Activated naive CD8-positive, alpha-beta T cell (primary cell): ENCODE data around the gene TMEM244.
"Not testable (repeated sequence)": the region's sequence is repeated elsewhere in the genome, so short reads cannot be mapped to it uniquely, and the experiment has no call there.

Experiments used
- H3K27ac Mint-ChIP-seq: one replicate; pipeline ENCODE4 v1.8.0; 2021; ENCODE audit warnings: mixed read lengths
- H3K27me3 Mint-ChIP-seq: one replicate; pipeline ENCODE4 v1.8.0; 2021; ENCODE audit warnings: mixed read lengths
- H3K36me3 Mint-ChIP-seq: one replicate; pipeline ENCODE4 v1.8.0; 2021; ENCODE audit warnings: mixed read lengths
- H3K4me1 Mint-ChIP-seq: one replicate; pipeline ENCODE4 v1.8.0; 2021; ENCODE audit warnings: low read depth, mixed read lengths
- H3K4me3 Mint-ChIP-seq: one replicate; pipeline ENCODE4 v1.8.0; 2021; ENCODE audit warnings: mild to moderate bottlenecking, mixed read lengths
- H3K9me3 Mint-ChIP-seq: one replicate; pipeline ENCODE4 v1.8.0; 2021; ENCODE audit warnings: low read depth, mixed read lengths

TMEM244 gene

GRCh38 chr6:129849456-129849855 is 11.7 kb downstream of the TMEM244 start:
- Mint-ChIP-seq H3K4me3 (no peak overlapping the region), H3K27me3 (peaks cover 4% of the 10 kb centered on the region), H3K36me3 (no peaks in the 10 kb centered on the region), H3K4me1 (no peaks in the 10 kb centered on the region), H3K27ac (no peak overlapping the region), H3K9me3 (no peaks in the 10 kb centered on the region)

DNA sequence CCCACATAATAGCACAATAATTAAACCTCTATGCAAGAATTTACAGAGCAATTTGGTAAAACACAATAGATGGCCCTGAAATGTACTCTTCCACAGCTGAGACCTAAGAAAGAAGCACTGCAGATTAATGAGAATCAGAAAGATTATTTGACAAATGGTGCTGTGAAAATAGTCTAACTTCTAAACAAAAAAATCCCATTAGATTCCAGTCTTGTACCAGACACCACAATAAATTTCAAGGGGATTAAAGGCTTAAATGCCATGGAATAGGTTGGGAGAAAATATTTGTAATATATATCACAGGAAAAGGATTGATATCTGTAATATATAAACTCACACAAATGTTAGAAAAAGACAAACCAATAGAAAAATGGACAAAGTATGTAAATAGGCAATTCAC is 14.4 kb downstream of the TMEM244 start:
- no peaks in the 10 kb centered on the region for H3K36me3 Mint-ChIP-seq
- no peak overlapping the region for H3K4me3 Mint-ChIP-seq
- no peaks in the 10 kb centered on the region for H3K4me1 Mint-ChIP-seq
- H3K27ac Mint-ChIP-seq: no peak overlapping the region
- H3K9me3 Mint-ChIP-seq: no peaks in the 10 kb centered on the region
- H3K27me3 Mint-ChIP-seq: peaks cover 4% of the 10 kb centered on the region

DNA sequence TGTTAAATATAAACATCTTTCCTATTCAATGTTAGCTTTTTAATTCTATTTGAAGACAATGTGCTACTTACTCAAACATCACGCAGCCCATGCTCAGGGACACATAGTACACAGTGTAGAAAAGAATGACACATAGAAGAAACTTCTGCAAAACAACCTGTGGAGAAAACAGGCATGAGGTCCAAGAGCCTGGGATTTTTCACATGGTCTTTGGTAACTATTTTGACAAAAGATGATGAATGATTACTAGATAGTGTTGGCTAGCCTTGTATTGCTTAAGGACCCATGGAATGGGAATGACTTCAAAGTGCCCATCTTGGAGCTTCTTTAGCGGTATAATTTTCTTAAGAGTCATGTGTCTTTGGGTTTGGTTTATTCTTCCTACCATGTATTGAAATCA is 15.4 kb downstream of the TMEM244 start:
- no peaks in the 10 kb centered on the region for H3K4me1 Mint-ChIP-seq
- H3K27me3 Mint-ChIP-seq: peaks cover 6% of the 10 kb centered on the region
- H3K9me3 Mint-ChIP-seq: no peaks in the 10 kb centered on the region
- H3K36me3 Mint-ChIP-seq: no peaks in the 10 kb centered on the region
- no peak overlapping the region for H3K27ac Mint-ChIP-seq
- H3K4me3 Mint-ChIP-seq: no peak overlapping the region

DNA sequence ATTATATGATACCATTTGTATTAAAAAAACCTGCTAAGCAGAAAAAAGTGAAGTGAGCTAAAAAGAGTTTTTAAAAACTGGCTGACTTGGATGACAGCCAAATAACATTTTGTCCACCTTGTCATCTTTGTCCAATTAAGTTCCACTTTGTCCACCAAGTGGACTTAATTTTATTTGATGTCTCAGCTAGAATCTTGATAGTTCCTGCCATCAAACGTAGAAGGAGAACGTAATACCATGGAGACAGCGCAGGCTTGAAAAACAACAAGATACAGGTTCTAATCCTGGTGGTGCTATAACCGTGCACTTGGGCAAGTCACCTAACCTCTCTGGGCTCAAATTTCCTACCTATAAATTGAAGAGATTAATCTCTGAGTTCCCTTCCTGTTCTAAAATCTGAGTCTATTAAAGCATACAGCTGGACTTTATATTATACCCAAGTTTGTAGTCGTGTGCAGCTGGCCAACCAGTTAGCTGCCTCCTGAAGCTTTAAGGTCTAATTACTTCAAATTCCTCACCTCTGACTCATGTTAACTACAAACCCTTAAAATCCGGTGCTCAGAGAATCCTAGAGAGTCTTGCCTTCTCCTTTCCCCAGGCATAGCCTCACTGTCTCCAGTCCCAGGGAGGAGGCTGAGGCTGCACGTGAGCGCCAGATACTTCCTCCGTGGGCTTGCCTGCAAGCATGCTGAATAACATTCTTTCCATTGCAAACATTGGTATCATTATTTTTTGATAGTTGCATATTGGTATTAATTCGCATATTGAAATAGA is 16.8 kb downstream of the TMEM244 start:
- Mint-ChIP-seq H3K9me3 (no peaks in the 10 kb centered on the region), H3K27me3 (peaks cover 8% of the 10 kb centered on the region), H3K36me3 (no peaks in the 10 kb centered on the region), H3K4me3 (no peak overlapping the region), H3K27ac (no peak overlapping the region), H3K4me1 (no peaks in the 10 kb centered on the region)

- Mint-ChIP-seq H3K4me3 (no peak overlapping the region), H3K36me3 (no peaks in the 10 kb centered on the region), H3K9me3 (no peaks in the 10 kb centered on the region), H3K4me1 (no peaks in the 10 kb centered on the region), H3K27me3 (peaks cover 8% of the 10 kb centered on the region), H3K27ac (no peak overlapping the region)
Observed at GRCh38 chr6:129843573-129843972, 17.5 kb downstream of the TMEM244 start.

GRCh38 chr6:129842881-129843409 is 18.2 kb downstream of the TMEM244 start:
- H3K9me3 Mint-ChIP-seq: peaks cover 3% of the 10 kb centered on the region

DNA sequence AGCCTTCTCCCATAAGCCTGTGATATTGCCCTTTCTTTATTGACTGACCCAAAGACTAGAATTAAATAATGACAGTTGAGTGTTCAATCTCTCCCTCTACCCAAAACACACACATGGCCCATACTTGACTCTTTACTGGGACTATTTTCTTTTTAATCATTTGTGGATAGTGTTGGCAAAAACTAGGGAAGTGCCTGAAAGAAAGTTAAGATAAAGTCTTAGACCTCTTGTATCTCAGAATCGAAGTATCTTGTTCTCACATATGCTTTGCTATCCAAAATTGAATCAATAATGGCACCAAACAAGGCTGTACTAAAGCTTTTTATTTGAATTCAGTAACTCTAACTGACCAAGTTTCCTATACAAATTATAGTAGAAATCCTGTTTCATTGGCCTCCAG is 19.0 kb downstream of the TMEM244 start:
- peaks cover 5% of the 10 kb centered on the region for H3K9me3 Mint-ChIP-seq
- peaks cover 3% of the 10 kb centered on the region for H3K27me3 Mint-ChIP-seq
- H3K27ac Mint-ChIP-seq: no peak overlapping the region
- no peak overlapping the region for H3K4me3 Mint-ChIP-seq
- no peaks in the 10 kb centered on the region for H3K4me1 Mint-ChIP-seq
- H3K36me3 Mint-ChIP-seq: no peaks in the 10 kb centered on the region

More at GRCh38 chr6:129842881-129843409, 18.2 kb downstream of the TMEM244 start:
- no peak overlapping the region for H3K4me3 Mint-ChIP-seq
- H3K27me3 Mint-ChIP-seq: peaks cover 4% of the 10 kb centered on the region
- H3K27ac Mint-ChIP-seq: no peak overlapping the region
- H3K36me3 Mint-ChIP-seq: no peaks in the 10 kb centered on the region
- H3K4me1 Mint-ChIP-seq: no peaks in the 10 kb centered on the region

GRCh38 chr6:129839562-129839961 is 21.6 kb downstream of the TMEM244 start:
- not testable (repeated sequence) for H3K4me1 Mint-ChIP-seq, H3K27ac Mint-ChIP-seq, H3K4me3 Mint-ChIP-seq, H3K36me3 Mint-ChIP-seq, H3K27me3 Mint-ChIP-seq
- H3K9me3 Mint-ChIP-seq: peaks cover 11% of the 10 kb centered on the region

DNA sequence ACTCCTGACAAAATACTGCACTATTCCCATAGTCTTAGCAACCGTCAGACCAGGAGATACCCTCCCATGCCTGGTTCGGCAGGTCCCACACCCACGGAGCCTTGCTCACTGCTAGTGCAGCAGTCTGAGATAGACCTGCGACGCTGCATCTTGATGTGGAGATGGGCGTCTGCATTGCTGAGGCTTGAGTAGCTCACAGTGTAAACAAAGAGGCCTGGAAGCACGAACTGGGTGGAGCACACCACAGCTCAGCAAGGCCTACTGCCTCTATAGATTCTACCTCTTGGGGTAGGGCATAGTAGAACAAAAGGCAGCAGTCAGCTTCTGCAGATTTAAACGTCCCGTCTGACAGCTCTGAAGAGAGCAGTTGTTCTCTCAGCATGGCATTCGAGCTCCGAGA is 25.4 kb downstream of the TMEM244 start:
- no peaks in the 10 kb centered on the region for H3K36me3 Mint-ChIP-seq
- no peak overlapping the region for H3K4me3 Mint-ChIP-seq
- no peaks in the 10 kb centered on the region for H3K4me1 Mint-ChIP-seq
- H3K9me3 Mint-ChIP-seq: peaks cover 11% of the 10 kb centered on the region
- H3K27me3 Mint-ChIP-seq: peaks cover 1% of the 10 kb centered on the region
- no peak overlapping the region for H3K27ac Mint-ChIP-seq

DNA sequence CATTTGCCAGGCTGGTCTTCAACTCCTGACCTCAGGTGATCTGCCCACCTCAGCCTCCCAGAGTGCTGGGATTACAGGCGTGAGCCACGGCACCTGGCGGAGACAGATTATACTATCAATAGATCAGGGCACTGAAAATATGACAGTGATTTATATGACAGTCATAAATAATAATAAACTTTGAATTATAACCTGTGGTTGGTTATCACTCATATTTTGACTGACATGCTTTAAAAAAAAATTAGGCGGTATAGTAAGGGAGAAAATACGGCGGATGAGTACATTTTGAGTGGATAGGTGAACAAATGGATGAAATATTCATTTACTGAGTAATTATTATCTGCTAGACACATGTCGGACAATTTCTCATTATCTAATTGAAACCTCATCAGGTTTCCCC is 28.8 kb downstream of the TMEM244 start:
- peaks cover 1% of the 10 kb centered on the region for H3K27me3 Mint-ChIP-seq
- H3K36me3 Mint-ChIP-seq: no peaks in the 10 kb centered on the region
- no peaks in the 10 kb centered on the region for H3K4me1 Mint-ChIP-seq
- H3K4me3 Mint-ChIP-seq: no peak overlapping the region
- peaks cover 5% of the 10 kb centered on the region for H3K9me3 Mint-ChIP-seq
- H3K27ac Mint-ChIP-seq: no peak overlapping the region

DNA sequence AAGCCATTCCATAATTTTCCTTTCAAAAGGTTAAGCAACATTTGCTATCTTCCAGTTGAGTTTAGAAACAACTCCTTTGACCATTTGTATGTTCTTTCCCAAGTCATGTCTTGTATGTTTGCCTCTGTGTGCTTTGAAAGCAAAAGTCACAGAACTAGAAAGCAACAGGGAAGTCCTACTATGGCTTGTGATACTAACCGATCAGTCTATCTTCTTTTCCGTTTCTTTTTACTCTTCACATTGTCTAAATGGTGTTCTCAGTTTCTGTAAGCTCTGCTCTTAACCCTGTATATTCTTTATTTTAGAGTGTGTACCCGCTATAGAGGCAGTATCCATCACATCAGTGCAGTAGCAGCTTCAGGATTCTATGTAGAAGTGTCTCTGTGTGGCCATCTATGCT is 32.9 kb downstream of the TMEM244 start:
- Mint-ChIP-seq H3K27me3 (peaks cover 1% of the 10 kb centered on the region), H3K9me3 (no peaks in the 10 kb centered on the region), H3K4me3 (no peak overlapping the region), H3K27ac (no peak overlapping the region), H3K4me1 (no peaks in the 10 kb centered on the region), H3K36me3 (no peaks in the 10 kb centered on the region)

DNA sequence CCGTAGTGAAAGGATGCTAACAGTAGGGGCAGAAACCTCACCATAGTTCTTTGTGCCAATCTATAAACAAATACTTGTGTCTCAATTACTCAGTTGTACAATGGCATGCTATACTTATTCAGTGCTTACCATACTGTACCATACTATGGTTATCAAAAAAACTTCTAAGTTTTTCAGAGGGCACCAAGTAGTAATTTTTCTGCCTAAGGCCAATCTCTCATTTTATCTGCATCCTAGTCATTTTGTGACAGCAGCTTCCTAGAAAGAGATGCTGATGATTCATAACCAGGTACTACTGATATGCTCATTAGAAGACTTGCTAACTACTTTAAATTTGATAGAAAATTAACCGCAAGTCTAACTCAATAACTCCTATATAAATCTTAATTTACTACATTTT is 42.9 kb downstream of the TMEM244 start:
- H3K4me1 Mint-ChIP-seq: no peaks in the 10 kb centered on the region
- H3K27me3 Mint-ChIP-seq: peaks cover 9% of the 10 kb centered on the region
- H3K36me3 Mint-ChIP-seq: no peaks in the 10 kb centered on the region
- H3K27ac Mint-ChIP-seq: no peak overlapping the region
- no peaks in the 10 kb centered on the region for H3K9me3 Mint-ChIP-seq
- H3K4me3 Mint-ChIP-seq: no peak overlapping the region

DNA sequence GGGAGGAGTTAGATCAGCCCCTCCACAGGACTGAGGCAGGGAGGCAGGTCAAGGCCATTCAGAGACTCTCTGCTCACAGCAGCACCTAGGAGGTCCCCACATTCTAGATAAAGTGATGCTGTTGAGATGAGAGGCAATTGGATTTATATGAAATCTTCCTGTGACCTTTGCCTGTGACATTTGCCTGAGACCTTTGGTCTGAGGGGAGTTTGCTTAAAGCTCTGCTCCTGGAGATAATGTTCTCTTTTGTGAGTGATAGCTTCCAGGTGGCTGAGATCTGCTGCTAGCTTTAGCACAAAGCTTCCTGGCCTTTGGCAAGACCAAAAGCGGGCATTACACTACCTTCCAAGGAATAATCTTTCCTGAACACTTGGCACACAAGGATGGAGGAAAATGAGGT is 43.3 kb downstream of the TMEM244 start:
- H3K9me3 Mint-ChIP-seq: no peaks in the 10 kb centered on the region
- H3K36me3 Mint-ChIP-seq: no peaks in the 10 kb centered on the region
- no peak overlapping the region for H3K27ac Mint-ChIP-seq
- H3K4me3 Mint-ChIP-seq: no peak overlapping the region
- no peaks in the 10 kb centered on the region for H3K4me1 Mint-ChIP-seq
- peaks cover 9% of the 10 kb centered on the region for H3K27me3 Mint-ChIP-seq

DNA sequence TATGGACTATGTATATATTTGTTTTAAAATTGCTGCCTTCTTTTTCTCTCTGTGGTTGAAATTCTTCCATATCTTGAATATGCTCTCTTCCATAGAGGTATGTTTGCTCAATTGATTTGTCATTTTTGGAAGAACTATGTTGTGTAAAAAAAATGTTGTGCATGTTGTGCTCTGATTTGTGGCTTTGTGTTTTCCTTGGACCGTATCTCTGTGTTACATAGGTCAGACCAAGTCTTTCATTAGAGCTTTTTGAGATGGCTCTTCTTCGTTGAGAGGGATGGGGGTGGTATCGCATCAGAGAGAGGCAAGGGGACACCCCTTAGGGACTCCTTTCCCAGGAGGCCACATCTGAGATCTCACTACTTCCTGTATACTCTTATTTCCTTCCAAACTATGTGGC is 43.8 kb downstream of the TMEM244 start:
- Mint-ChIP-seq H3K27me3 (peaks cover 9% of the 10 kb centered on the region), H3K9me3 (no peaks in the 10 kb centered on the region), H3K4me1 (no peaks in the 10 kb centered on the region), H3K4me3 (no peak overlapping the region), H3K27ac (no peak overlapping the region), H3K36me3 (no peaks in the 10 kb centered on the region)

GRCh38 chr6:129812145-129812777 is 48.9 kb downstream of the TMEM244 start:
- Mint-ChIP-seq H3K9me3 (peaks cover 4% of the 10 kb centered on the region), H3K4me1 (no peaks in the 10 kb centered on the region), H3K36me3 (no peaks in the 10 kb centered on the region), H3K27ac (no peak overlapping the region), H3K4me3 (no peak overlapping the region), H3K27me3 (peaks cover 7% of the 10 kb centered on the region)

DNA sequence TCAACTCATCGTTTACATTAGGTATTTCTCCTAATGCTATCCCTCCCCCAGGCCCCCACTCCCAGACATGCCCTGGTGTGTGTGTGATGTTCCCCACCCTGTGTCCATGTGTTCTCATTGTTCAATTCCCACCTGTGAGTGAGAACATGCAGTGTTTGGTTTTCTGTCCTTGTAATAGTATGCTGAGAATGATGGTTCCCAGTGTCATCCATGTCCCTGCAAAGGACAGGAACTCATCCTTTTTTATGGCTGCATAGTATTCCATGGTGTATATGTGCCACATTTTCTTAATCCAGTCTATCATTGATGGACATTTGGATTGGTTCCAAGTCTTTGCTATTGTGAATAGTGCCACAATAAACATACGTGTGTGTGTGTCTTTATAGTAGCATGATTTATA is 54.0 kb downstream of the TMEM244 start:
- H3K36me3 Mint-ChIP-seq, H3K4me1 Mint-ChIP-seq, H3K27me3 Mint-ChIP-seq, H3K9me3 Mint-ChIP-seq, H3K4me3 Mint-ChIP-seq, H3K27ac Mint-ChIP-seq: not testable (repeated sequence)
